Islet precursor cell (in vitro differentiated cells): ENCODE data around the gene VAPB.
A peak's percentile ranks its signal among the peaks of the same experiment; 100 is the strongest.
"Not testable (repeated sequence)": the region's sequence is repeated elsewhere in the genome, so short reads cannot be mapped to it uniquely, and the experiment has no call there.

ENCODE experiments used
- DNase-seq: peaks from one replicate; pipeline ENCODE4 v3.0.0-alpha.2; 2018

VAPB gene

GRCh38 chr20:58388882-58389323, at the start of gene VAPB:
Gene VAPB (plus strand): TSS chr20:58389229. CDS start chr20:58389460, 231 bp downstream.
- peak; percentile 96 for DNase-seq

- no peak for DNase-seq
Measured at GRCh38 chr20:58339741-58340140, 49.3 kb upstream of the VAPB start.

DNA sequence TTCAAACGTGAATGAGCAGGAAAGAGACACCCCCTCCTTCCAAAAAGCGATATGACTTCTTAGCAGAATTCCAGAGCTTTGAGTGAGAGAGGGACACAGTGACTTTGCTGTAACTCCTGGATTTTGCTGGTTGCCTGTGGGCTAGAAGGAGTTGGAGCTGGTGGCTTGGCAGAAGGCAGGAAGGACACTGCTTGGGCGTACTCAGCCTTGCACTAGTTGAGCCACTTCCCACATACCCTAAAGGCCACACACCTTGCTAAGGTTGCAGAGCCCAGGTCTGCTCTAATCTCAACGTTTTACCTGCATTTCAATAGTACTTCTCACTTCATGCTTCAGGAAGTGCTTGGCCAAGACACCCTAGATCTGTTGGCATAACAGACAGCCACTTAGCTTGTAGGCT, 48.9 kb upstream of the VAPB start:
- DNase-seq, result no peak

- DNase-seq, result no peak
Measured at GRCh38 chr20:58340853-58341252, 48.2 kb upstream of the VAPB start.

DNA sequence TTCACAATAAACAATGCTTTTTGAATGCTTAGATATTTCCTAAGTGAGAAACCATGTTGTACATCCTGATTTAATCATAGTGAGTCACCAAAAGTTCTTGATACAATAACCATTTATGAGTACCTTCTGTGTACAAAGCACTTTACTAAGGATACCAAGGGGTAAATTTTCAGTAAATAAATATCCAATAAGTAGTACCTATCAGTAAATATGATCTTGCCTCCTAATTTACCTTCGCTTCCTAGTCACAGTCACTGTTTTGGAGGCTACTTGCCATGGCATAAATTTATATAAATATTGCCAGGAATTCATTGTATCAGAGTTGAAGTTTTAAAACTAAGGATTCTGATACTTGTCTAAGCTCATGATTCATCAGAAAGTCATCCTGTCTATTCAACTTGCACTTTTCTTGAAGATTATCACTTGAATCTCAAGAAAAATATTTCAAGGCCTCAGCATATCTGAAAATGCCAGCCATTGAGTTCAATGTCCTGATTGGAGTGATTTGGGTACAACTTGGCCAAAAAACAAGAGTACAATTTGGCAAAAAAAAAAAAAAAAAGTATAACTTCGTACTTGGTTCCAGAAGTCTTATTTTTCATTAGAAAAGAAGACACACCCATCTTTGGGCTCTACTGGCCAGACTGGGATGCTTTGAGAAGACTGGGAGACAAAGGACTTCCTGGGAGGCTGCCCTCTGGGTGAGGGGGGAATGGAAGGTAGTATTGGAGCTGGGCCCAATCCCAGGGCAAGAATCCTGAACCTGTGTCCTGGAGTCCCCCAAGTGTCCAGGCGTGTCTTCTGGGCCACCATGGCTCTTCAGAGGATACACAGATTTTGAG, 46.7 kb upstream of the VAPB start:
- no peak for DNase-seq

- no peak for DNase-seq
Measured at GRCh38 chr20:58344741-58345140, 44.3 kb upstream of the VAPB start.

- DNase-seq, result no peak
Measured at GRCh38 chr20:58349570-58349969, 39.5 kb upstream of the VAPB start.

- DNase-seq, result no peak
Measured at GRCh38 chr20:58352468-58352867, 36.6 kb upstream of the VAPB start.

DNA sequence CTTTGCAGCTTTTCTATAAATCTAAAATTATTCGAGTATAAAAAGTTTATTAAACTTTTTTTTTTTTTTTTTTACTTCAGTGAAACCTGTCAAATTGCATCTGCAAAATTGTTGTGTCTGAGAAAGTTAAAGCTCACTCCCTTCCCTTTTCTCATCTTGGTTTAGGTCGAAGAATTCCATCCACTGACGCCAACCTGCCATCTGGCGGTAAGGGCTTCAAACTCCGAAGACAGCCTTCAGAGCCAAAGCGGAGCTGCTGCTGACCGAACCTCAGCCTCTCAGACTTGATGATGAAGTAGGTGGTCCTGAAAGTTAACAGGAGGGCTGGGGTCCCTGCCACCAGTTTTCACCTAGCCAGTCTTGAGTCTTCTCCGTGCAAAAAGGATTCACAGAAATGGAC, 29.6 kb upstream of the VAPB start:
- no peak for DNase-seq

GRCh38 chr20:58360936-58361335, 28.1 kb upstream of the VAPB start:
- no peak for DNase-seq

DNA sequence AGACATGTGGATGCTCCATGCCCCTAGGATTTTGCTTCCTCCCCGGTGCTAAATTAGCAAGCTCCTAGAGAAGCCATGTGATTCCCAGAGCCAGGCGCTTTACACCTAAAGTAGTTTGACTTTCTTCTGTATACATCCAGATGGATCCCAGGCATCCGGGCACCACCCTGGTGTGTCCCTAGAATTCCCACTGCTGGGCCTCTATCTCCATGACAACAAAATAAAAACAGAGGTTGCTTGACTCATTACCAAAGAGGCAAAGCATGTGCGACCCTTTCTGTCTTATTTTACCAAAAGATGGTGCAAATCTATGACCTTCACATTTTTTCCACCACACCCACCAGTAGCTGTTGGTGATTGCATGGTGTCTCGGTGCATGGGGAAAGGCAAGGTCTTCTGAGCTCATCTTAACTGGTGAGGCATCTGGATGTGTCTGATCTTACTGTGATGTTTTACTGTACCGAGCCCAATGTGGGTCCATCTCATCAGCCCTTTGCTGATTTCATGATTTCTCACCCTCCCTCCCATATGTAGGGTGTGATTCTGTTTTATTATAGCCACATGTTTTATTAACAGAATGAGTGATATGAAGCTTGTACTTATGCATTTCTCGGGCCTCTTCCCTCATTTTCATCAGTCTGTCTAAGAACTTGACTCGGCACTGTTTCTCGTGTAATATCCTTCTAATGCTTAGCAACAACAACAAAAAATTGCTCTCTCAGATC, 27.4 kb upstream of the VAPB start:
- no peak for DNase-seq

DNA sequence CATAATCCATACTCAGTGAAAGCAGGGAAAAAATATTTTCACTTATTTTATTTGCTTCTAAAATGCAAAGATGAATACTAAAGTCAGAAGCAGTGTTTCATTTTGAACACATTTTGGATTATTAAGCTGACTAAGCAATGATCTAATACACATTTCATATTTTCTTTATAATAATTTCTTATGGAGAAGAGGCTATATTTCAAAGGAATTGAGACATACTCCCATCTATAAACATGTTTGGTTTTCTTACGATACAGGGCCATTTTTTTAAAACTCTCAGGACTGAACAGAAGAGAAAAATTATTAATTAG, 26.9 kb upstream of the VAPB start:
- DNase-seq, result no peak

DNA sequence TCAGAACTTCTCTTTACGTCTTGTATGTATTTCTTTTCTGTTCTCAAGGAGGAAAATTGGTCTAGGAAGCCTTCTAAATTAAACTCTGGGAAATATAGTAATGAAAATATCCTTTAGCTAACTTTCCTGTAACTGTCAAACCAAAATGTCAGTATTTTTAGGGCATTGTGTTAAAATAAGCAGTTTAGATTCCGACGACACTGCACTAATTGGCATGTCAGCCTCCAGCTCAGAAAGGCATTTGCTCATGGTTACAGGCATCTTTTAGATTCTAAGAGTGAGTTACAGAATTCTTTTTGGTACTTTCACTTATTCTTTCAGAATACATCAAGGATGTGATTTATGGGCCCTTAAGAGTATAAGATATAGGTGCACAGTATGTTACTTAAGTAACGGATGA, 26.1 kb upstream of the VAPB start:
- DNase-seq, result no peak

GRCh38 chr20:58366866-58367265, 22.2 kb upstream of the VAPB start:
- no peak for DNase-seq

- DNase-seq, result peak; percentile 57
Measured at GRCh38 chr20:58372806-58373205, 16.2 kb upstream of the VAPB start.

GRCh38 chr20:58373296-58373695, 15.7 kb upstream of the VAPB start:
- DNase-seq, result not testable (repeated sequence)

DNA sequence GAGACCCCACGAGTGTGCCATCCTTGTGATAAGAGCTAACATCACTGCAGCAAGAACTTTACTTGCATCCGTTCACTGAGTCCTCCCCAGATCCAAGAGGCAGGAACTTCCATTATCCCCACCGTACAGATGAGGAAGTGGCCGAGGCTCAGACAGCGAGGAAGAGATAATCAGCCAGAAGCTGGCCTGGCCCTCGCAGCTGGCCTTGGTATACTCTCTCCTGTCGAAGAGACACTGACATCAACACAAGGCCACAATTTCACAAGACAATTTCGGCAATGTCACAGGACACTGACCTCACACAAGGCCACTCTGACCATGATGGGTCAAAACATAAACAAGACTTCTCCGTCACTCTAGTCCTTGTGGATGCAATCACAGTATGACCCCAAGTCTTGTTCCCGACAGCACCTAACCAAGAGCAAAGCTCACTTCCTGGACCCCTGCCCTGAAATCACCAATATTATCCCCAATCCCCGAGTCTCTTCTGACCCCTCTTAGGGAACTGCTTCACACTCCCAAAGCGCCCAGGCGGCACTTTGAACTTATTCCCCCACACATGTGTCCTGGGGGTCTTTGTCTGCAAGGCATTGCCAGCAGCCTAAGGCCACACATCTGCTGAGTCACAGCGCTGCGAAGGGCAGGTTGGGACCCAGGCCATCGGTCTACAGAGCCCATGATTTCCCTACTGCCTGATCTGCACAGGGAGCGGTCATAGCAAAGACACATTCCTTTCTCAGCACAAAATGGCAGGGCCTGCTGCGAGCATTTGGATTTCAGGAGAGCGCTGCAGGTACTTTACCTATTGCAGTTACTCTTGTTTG, 14.8 kb upstream of the VAPB start:
- DNase-seq, result peak; percentile 62

- peak; percentile 56 for DNase-seq
Measured at GRCh38 chr20:58374906-58375758, 13.9 kb upstream of the VAPB start.

- DNase-seq, result no peak
Measured at GRCh38 chr20:58375759-58376352, 13.2 kb upstream of the VAPB start.

DNA sequence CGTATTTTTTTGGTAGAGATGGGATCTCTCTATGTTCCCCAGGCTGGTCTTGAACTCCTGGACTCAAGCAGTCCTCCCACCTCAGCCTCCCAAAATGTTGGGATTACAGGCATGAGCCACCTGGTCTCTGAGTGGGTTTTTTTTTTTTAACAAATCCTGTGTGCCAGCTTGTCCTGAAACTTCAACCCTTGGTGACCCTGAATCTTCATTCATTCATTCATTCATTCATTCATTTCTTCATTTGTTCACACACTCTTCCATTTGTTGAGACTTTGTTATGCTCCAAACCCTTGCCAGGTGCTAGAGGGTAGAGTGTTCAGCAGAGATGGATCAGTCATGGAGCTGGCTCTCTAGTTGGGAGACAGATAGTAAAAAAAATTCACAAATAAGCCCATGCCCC, 12.0 kb upstream of the VAPB start:
- DNase-seq, result no peak

DNA sequence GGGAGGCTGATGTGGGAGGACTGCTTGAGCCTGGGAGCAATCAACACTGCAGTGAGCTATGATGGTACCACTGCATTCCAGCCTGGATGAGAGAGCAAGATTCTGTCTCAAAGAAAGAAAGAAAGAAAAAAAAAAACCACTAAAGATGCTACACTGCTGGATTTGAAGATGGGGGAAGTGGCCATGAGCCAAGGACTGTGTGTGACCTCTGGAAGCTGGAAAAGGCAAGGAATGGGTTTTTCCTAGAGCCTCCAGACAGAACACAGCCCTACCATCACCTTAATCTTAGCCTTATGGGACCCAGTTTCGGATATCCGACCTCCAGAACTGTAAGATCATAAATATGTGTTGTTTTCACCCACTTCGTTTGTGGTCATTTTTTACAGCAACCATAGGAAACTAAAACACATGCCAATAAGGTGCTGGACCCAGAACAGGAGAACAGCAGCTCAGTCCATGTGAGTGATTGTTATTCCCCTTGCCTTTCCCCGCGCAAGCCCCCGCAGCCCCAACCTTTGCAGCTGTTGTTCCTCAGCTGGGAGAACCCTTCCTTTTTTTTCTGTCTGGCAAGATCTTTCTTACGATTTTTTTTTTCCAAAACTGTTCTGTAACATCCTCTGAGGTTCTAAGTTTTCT, 11.1 kb upstream of the VAPB start:
- DNase-seq, result no peak

- no peak for DNase-seq
Measured at GRCh38 chr20:58378704-58379103, 10.3 kb upstream of the VAPB start.
